ENCODE data around the gene QSOX1.
"Not testable (repeated sequence)": the region's sequence is repeated elsewhere in the genome, so short reads cannot be mapped to it uniquely, and the experiment has no call there.

The QSOX1 gene

GRCh38 chr1:180154325-180155181 is at the start of gene QSOX1:
QSOX1 (plus strand) TSS chr1:180154869; CDS start chr1:180154908, 39 bp downstream.
- in situ Hi-C loops (cut with MboI; ENCODE audit: low sequenced_read_pairs), result no loop called here

- in situ Hi-C loops (cut with MboI; ENCODE audit: low sequenced_read_pairs), result no loop called here
Observed at GRCh38 chr1:180112091-180112490, 42.6 kb upstream of the QSOX1 start.

GRCh38 chr1:180112984-180113647 is 41.6 kb upstream of the QSOX1 start:
- in situ Hi-C loops (cut with MboI; ENCODE audit: low sequenced_read_pairs), result no loop called here

GRCh38 chr1:180114396-180114945 is 40.2 kb upstream of the QSOX1 start:
- in situ Hi-C loops (cut with MboI; ENCODE audit: low sequenced_read_pairs), result no loop called here

GRCh38 chr1:180116964-180117763 is 37.5 kb upstream of the QSOX1 start:
- in situ Hi-C loops (cut with MboI; ENCODE audit: low sequenced_read_pairs), result no loop called here

GRCh38 chr1:180117764-180118116 is 36.9 kb upstream of the QSOX1 start:
- in situ Hi-C loops (cut with MboI; ENCODE audit: low sequenced_read_pairs), result no loop called here

- in situ Hi-C loops (cut with MboI; ENCODE audit: low sequenced_read_pairs), result no loop called here
Observed at GRCh38 chr1:180119837-180120236, 34.8 kb upstream of the QSOX1 start.

GRCh38 chr1:180123463-180123936 is 31.2 kb upstream of the QSOX1 start:
- in situ Hi-C loops (cut with MboI; ENCODE audit: low sequenced_read_pairs), result no loop called here

- in situ Hi-C loops (cut with MboI; ENCODE audit: low sequenced_read_pairs), result no loop called here
Observed at GRCh38 chr1:180130651-180131050, 24.0 kb upstream of the QSOX1 start.

- in situ Hi-C loops (cut with MboI; ENCODE audit: low sequenced_read_pairs), result no loop called here
Observed at GRCh38 chr1:180131510-180131909, 23.2 kb upstream of the QSOX1 start.

- in situ Hi-C loops (cut with MboI; ENCODE audit: low sequenced_read_pairs), result no loop called here
Observed at GRCh38 chr1:180133193-180133592, 21.5 kb upstream of the QSOX1 start.

GRCh38 chr1:180133688-180134087 is 21.0 kb upstream of the QSOX1 start:
- in situ Hi-C loops (cut with MboI; ENCODE audit: low sequenced_read_pairs), result not testable (repeated sequence)

GRCh38 chr1:180135535-180135934 is 19.1 kb upstream of the QSOX1 start:
- in situ Hi-C loops (cut with MboI; ENCODE audit: low sequenced_read_pairs), result no loop called here

- in situ Hi-C loops (cut with MboI; ENCODE audit: low sequenced_read_pairs), result no loop called here
Observed at GRCh38 chr1:180136331-180136967, 18.2 kb upstream of the QSOX1 start.

GRCh38 chr1:180136968-180137356 is 17.7 kb upstream of the QSOX1 start:
- in situ Hi-C loops (cut with MboI; ENCODE audit: low sequenced_read_pairs), result no loop called here

GRCh38 chr1:180137776-180138175 is 16.9 kb upstream of the QSOX1 start:
- in situ Hi-C loops (cut with MboI; ENCODE audit: low sequenced_read_pairs), result no loop called here

GRCh38 chr1:180141381-180141934 is 13.2 kb upstream of the QSOX1 start:
- in situ Hi-C loops (cut with MboI; ENCODE audit: low sequenced_read_pairs), result no loop called here

GRCh38 chr1:180143359-180143758 is 11.3 kb upstream of the QSOX1 start:
- in situ Hi-C loops (cut with MboI; ENCODE audit: low sequenced_read_pairs), result no loop called here

GRCh38 chr1:180144659-180145357 is 9.9 kb upstream of the QSOX1 start:
- in situ Hi-C loops (cut with MboI; ENCODE audit: low sequenced_read_pairs), result no loop called here

- in situ Hi-C loops (cut with MboI; ENCODE audit: low sequenced_read_pairs), result no loop called here
Observed at GRCh38 chr1:180145446-180145845, 9.2 kb upstream of the QSOX1 start.

Data from HL-60/S4 (cell line).